Ishikawa (cell line): Measurements from ENCODE around the gene ZFAND2B.

Experiments
- CEBPB ChIP-seq: IDR thresholded peaks from 2 replicates; pipeline ENCODE4 v1.6.1; 2012
- CREB1 ChIP-seq: IDR thresholded peaks from 2 replicates; pipeline ENCODE4 v1.6.1; 2012; ENCODE audit warnings: low read depth
- EGR1 ChIP-seq: IDR thresholded peaks from 2 replicates; pipeline ENCODE4 v1.6.1; 2012
- EP300 ChIP-seq: IDR thresholded peaks from 2 replicates; pipeline ENCODE4 v1.6.1; 2012; ENCODE audit warnings: borderline replicate concordance
- FOXM1 ChIP-seq: IDR thresholded peaks from 2 replicates; pipeline ENCODE4 v1.6.1; 2012; ENCODE audit warnings: low read depth, borderline replicate concordance
- MAX ChIP-seq: IDR thresholded peaks from 2 replicates; pipeline ENCODE4 v1.6.1; 2012
- NFIC ChIP-seq: IDR thresholded peaks from 2 replicates; pipeline ENCODE4 v1.6.1; 2012
- RAD21 ChIP-seq: IDR thresholded peaks from 2 replicates; pipeline ENCODE4 v1.6.1; 2012; ENCODE audit warnings: low read depth
- REST ChIP-seq: IDR thresholded peaks from 2 replicates; pipeline ENCODE4 v1.6.1; 2012; ENCODE audit warnings: low read depth, mild to moderate bottlenecking
- TAF1 ChIP-seq: IDR thresholded peaks from 2 replicates; pipeline ENCODE4 v1.6.1; 2012; ENCODE audit warnings: low read depth, mild to moderate bottlenecking
- TCF12 ChIP-seq: IDR thresholded peaks from 2 replicates; pipeline ENCODE4 v1.6.1; 2012; ENCODE audit warnings: low read depth
- TEAD4 ChIP-seq: IDR thresholded peaks from 2 replicates; pipeline ENCODE4 v1.6.1; 2012
- USF1 ChIP-seq: IDR thresholded peaks from 2 replicates; pipeline ENCODE4 v1.6.1; 2012
- YY1 ChIP-seq: IDR thresholded peaks from 2 replicates; pipeline ENCODE4 v1.6.1; 2012; ENCODE audit warnings: low read depth
- ZBTB7A ChIP-seq: IDR thresholded peaks from 2 replicates; pipeline ENCODE4 v1.6.1; 2012; ENCODE audit warnings: low read depth

Gene ZFAND2B

GRCh38 chr2:219161097-219161496 lies 45.5 kb upstream of the ZFAND2B start:
- TF ChIP-seq TEAD4 (no peak), REST (no peak), CEBPB (no peak), NFIC (no peak), MAX (no peak), YY1 (no peak), EGR1 (no peak), FOXM1 (no peak), CREB1 (no peak), RAD21 (no peak), TAF1 (no peak), EP300 (no peak), ZBTB7A (no peak), USF1 (no peak), TCF12 (no peak)

- TF ChIP-seq ZBTB7A (no peak), TAF1 (no peak), USF1 (no peak), RAD21 (no peak), CEBPB (no peak), TEAD4 (no peak), EGR1 (no peak), REST (no peak), YY1 (no peak), MAX (no peak), NFIC (no peak), TCF12 (no peak), CREB1 (no peak)
Observed at GRCh38 chr2:219163156-219163555, 43.4 kb upstream of the ZFAND2B start.

- TF ChIP-seq CEBPB (no peak), FOXM1 (no peak), USF1 (no peak), ZBTB7A (no peak), TEAD4 (no peak), TCF12 (no peak), EGR1 (no peak), TAF1 (no peak), NFIC (no peak), EP300 (no peak), CREB1 (no peak), YY1 (no peak), MAX (no peak), RAD21 (no peak), REST (no peak)
Observed at GRCh38 chr2:219165058-219165911, 41.3 kb upstream of the ZFAND2B start.
